HUES48 (cell line): ENCODE data around the gene SPIRE2.

ENCODE experiments used
- H3K27ac ChIP-seq: one replicate; pipeline ENCODE4 v1.7.0; 2013; ENCODE audit warnings: low read depth, low read length, inconsistent platforms
- H3K27me3 ChIP-seq: 2 replicates; pipeline ENCODE4 v1.6.1; 2013; ENCODE audit warnings: mild to moderate bottlenecking, low read length; ENCODE audit not compliant: control insufficient read depth, insufficient read depth
- H3K36me3 ChIP-seq: 2 replicates; pipeline ENCODE4 v1.6.1; 2013; ENCODE audit warnings: low read length; ENCODE audit not compliant: control insufficient read depth, insufficient read depth
- H3K4me1 ChIP-seq: 2 replicates; pipeline ENCODE4 v1.6.1; 2013; ENCODE audit warnings: mild to moderate bottlenecking, low read length; ENCODE audit not compliant: control insufficient read depth, insufficient read depth
- H3K4me3 ChIP-seq: 2 replicates; pipeline ENCODE4 v1.5.1; 2013; ENCODE audit warnings: mild to moderate bottlenecking, low read depth, low read length
- H3K9ac ChIP-seq: 2 replicates; pipeline ENCODE4 v1.6.1; 2013; ENCODE audit warnings: mild to moderate bottlenecking, low read depth, low read length, moderate library complexity
- H3K9me3 ChIP-seq: 2 replicates; pipeline ENCODE4 v1.6.1; 2013; ENCODE audit warnings: low read length; ENCODE audit not compliant: control insufficient read depth, insufficient read depth

The SPIRE2 gene

GRCh38 chr16:89892055-89892630 is 63.9 kb downstream of the SPIRE2 start:
- Histone ChIP-seq H3K27me3 (no peaks in the 10 kb centered on the region), H3K9me3 (no peaks in the 10 kb centered on the region), H3K4me1 (no peaks in the 10 kb centered on the region), H3K27ac (no peak overlapping the region), H3K9ac (no peak overlapping the region), H3K36me3 (peaks cover 79% of the 10 kb centered on the region), H3K4me3 (no peak overlapping the region)

GRCh38 chr16:89892635-89893034 is 64.4 kb downstream of the SPIRE2 start:
- no peaks in the 10 kb centered on the region for H3K9me3 ChIP-seq
- no peaks in the 10 kb centered on the region for H3K4me1 ChIP-seq
- H3K4me3 ChIP-seq = no peak overlapping the region
- no peaks in the 10 kb centered on the region for H3K27me3 ChIP-seq
- no peak overlapping the region for H3K27ac ChIP-seq
- H3K9ac ChIP-seq = no peak overlapping the region
- peaks cover 79% of the 10 kb centered on the region for H3K36me3 ChIP-seq

- no peaks in the 10 kb centered on the region for H3K4me1 ChIP-seq
- no peak overlapping the region for H3K27ac ChIP-seq
- H3K9ac ChIP-seq = no peak overlapping the region
- H3K36me3 ChIP-seq = peaks cover 78% of the 10 kb centered on the region
- H3K9me3 ChIP-seq = no peaks in the 10 kb centered on the region
- no peak overlapping the region for H3K4me3 ChIP-seq
- H3K27me3 ChIP-seq = no peaks in the 10 kb centered on the region
Observed at GRCh38 chr16:89893642-89894548, 65.6 kb downstream of the SPIRE2 start.

DNA sequence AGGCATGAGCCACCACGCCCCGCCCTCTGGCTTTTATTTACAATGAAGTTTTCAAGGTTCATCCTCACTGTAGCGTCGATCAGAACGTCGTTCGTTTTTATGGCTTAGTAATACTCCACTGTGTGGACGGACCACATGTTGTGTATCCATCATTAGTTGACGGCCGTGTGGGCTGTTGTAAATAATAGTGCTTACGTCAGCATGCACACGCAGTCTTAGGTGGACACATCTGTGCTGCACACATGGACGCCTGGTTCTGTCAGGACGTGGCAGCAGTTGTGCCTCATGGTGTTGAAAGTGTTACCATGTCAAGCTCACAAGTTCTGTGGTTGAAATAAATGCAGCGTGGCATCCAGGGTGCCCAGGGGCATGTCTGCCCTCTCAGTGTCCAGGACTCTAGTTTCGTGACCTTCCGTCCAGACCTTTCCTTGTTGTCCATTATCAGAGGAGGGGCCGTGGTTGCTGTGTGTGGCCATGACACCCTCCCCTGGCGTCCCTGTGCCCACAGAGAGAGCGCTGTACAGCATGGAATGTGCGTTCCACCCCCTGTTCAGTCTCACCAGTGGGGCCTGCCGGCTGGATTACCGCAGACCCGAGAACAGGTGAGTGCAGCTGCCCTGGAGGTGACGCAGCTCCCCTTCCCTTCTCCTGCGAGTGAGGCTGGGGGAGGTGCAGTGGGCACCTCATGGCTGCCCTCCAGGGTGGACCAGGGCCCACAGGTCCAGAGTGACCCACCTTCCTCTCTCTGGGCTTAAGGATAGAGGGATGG is 67.4 kb downstream of the SPIRE2 start:
- H3K36me3 ChIP-seq = peaks cover 81% of the 10 kb centered on the region
- H3K27me3 ChIP-seq = no peaks in the 10 kb centered on the region
- no peak overlapping the region for H3K9ac ChIP-seq
- H3K9me3 ChIP-seq = no peaks in the 10 kb centered on the region
- no peak overlapping the region for H3K27ac ChIP-seq
- H3K4me3 ChIP-seq = no peak overlapping the region
- no peaks in the 10 kb centered on the region for H3K4me1 ChIP-seq

DNA sequence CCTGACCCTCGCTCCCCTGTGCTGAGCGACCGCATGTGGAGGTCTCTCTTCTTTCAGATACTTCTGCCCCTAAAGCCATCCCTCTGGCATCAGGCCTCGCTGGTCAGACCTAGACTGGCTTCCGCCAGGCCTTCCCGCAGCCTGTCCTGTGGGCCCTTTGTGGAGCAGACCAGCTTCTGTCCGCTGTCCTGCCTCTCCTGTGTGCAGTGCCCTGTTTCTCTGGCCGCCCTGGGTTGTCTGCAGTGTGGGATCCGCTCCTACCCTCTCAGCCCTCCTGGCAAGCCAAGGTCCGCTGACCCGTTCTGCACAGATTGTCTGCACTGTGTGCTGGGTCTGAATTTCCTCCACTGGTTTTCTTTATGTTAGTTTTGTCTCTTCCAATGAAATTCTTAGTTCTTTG is 68.9 kb downstream of the SPIRE2 start:
- no peaks in the 10 kb centered on the region for H3K27me3 ChIP-seq
- no peaks in the 10 kb centered on the region for H3K9me3 ChIP-seq
- no peak overlapping the region for H3K9ac ChIP-seq
- H3K36me3 ChIP-seq = peaks cover 72% of the 10 kb centered on the region
- H3K4me1 ChIP-seq = no peaks in the 10 kb centered on the region
- no peak overlapping the region for H3K27ac ChIP-seq
- no peak overlapping the region for H3K4me3 ChIP-seq

DNA sequence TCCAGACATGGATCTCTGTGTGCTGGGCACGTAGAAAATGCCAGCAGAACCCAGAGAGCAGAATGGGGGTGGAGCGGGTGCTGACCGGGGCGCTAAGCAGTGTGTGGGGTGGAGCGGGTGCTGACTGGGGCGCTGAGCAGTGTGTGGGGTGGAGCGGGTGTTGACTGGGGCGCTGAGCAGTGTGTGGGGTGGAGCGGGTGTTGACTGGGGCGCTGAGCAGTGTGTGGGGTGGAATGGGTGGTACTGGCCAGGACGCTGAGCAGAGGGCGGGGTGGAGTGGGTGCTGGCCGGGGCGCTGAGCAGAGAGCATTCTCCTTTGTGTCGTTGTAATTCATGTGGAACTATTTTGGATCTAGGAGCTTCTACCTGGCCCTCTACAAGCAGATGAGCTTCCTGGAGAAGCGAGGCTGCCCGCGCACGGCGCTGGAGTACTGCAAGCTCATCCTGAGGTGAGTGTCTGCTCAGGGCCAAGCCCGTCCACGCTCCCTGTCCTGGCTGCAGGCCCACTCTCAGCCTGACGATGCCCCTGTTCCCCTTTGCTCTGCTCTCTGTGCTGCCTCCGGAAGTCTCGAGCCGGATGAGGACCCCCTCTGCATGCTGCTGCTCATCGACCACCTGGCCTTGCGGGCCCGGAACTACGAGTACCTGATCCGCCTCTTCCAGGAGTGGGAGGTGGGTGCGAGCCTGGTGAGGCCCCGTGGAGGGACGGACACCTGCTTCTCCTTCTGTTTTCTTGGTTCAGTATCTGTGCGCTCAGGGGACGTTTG is 70.1 kb downstream of the SPIRE2 start:
- no peak overlapping the region for H3K9ac ChIP-seq
- H3K27me3 ChIP-seq = no peaks in the 10 kb centered on the region
- peaks cover 67% of the 10 kb centered on the region for H3K36me3 ChIP-seq
- no peaks in the 10 kb centered on the region for H3K4me1 ChIP-seq
- H3K9me3 ChIP-seq = no peaks in the 10 kb centered on the region
- no peak overlapping the region for H3K4me3 ChIP-seq
- no peak overlapping the region for H3K27ac ChIP-seq

GRCh38 chr16:89899879-89900481 is 71.7 kb downstream of the SPIRE2 start:
- Histone ChIP-seq H3K27ac (no peak overlapping the region), H3K9me3 (no peaks in the 10 kb centered on the region), H3K4me3 (no peak overlapping the region), H3K4me1 (no peaks in the 10 kb centered on the region), H3K9ac (no peak overlapping the region), H3K36me3 (peaks cover 72% of the 10 kb centered on the region), H3K27me3 (no peaks in the 10 kb centered on the region)

GRCh38 chr16:89900885-89901284 is 72.6 kb downstream of the SPIRE2 start:
- H3K36me3 ChIP-seq = peaks cover 71% of the 10 kb centered on the region
- H3K4me3 ChIP-seq = no peak overlapping the region
- no peak overlapping the region for H3K9ac ChIP-seq
- no peaks in the 10 kb centered on the region for H3K9me3 ChIP-seq
- H3K27ac ChIP-seq = no peak overlapping the region
- H3K27me3 ChIP-seq = no peaks in the 10 kb centered on the region
- no peaks in the 10 kb centered on the region for H3K4me1 ChIP-seq

- H3K4me1 ChIP-seq = no peaks in the 10 kb centered on the region
- H3K36me3 ChIP-seq = peaks cover 69% of the 10 kb centered on the region
- 0 out of 2 replicates have a peak, but pooled peaks cover 7% of the 10 kb centered on the region for H3K9me3 ChIP-seq
- H3K27ac ChIP-seq = no peak overlapping the region
- no peak overlapping the region for H3K4me3 ChIP-seq
- H3K9ac ChIP-seq = no peak overlapping the region
- no peaks in the 10 kb centered on the region for H3K27me3 ChIP-seq
Observed at GRCh38 chr16:89902980-89903379, 74.7 kb downstream of the SPIRE2 start.

DNA sequence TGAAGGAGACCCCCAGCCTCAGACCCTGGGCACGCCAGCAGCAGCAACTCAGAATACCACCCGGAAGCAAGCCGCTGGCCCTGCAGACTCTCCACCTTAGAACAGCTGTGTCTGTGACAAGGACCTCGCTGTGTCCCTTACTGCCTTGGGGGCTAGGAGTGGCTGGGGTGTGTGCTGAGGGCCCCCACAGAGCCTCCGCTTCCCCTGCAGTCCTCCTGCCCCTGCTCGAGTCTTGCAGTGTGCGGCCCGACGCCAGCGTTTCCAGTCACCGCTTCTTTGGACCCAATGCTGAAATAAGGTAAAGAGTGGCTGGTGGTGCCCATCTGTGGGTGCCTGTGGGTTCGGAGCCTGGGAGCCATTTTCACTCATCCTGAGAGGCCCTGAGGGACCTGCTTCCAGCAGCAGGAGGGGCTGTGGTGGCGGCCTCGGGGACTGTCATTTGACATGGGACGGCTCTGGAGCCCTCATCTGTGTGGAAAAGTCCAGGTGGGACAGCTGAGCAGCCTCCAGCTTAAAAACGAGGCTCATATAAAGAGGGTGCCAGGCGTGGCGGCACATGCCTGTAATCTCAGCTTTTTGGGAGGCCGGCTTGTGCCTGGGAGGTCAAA is 75.7 kb downstream of the SPIRE2 start:
- H3K36me3 ChIP-seq = peaks cover 63% of the 10 kb centered on the region
- no peaks in the 10 kb centered on the region for H3K4me1 ChIP-seq
- 0 out of 2 replicates have a peak, but pooled peaks cover 7% of the 10 kb centered on the region for H3K9me3 ChIP-seq

More for the DNA sequence above, 75.7 kb downstream of the SPIRE2 start:
- H3K27me3 ChIP-seq = no peaks in the 10 kb centered on the region
- H3K9ac ChIP-seq = no peak overlapping the region
- no peak overlapping the region for H3K27ac ChIP-seq
- no peak overlapping the region for H3K4me3 ChIP-seq
